K562 (cell line): Measurements from ENCODE around the gene KLK13. TPM values are rescaled to one million over a fixed set of nuclear protein-coding genes. Genes with fewer than 3 reads are reported as not detected.

Source experiments
- ATAC-seq: fragments of 200-7000 bp; cut with Tn5 transposase; 3 replicates; pipeline ENCODE4 v1.9.1; 2020; ENCODE audit warnings: moderate library complexity
- BruUV-seq: library from RNA; stranded (reverse); fragments of 400-500 nt; replicated peaks from 2 replicates; lab custom pipeline; 2021; lab: Mats Ljungman, UMichigan
- CTCF ChIA-PET: fragments of 300-600 bp; formaldehyde crosslinking; extraction: SDS; loops from one replicate; lab custom pipeline; 2021; ENCODE audit warnings: low intra/inter-chr PET ratio; lab: Yijun Ruan, JAX
- POLR2A ChIA-PET: fragments of 300-600, 350-650 bp; sonication (Branson Sonifier 250); formaldehyde crosslinking; extraction: SDS; loops from one replicate; lab custom pipeline; 2021; ENCODE audit warnings: antibody characterized with exemption, inconsistent platforms; lab: Yijun Ruan, JAX
- DNase-seq, 4 experiments: peaks; one replicate each; pipeline versions ENCODE4 v3.0.0 to v3.0.0-alpha.2; 2011 to 2018; ENCODE audit warnings: low spot score in 3 of 4, mixed read lengths in 3 of 4; ENCODE audit errors: extremely low read depth in 1 of 4
- FAIRE-seq: peaks from 2 replicates; lab custom pipeline; 2011; peaks lifted over from hg19 to GRCh38; lab: Jason Lieb, UNC
- H2AFZ ChIP-seq: 2 replicates; pipeline ENCODE4 v1.6.0; 2011; ENCODE audit warnings: low read depth, low read length, control low read depth, inconsistent platforms
- H3K27ac ChIP-seq: fragments of 200-600 bp; 3 replicates; pipeline ENCODE4 v1.8.0; 2011; ENCODE audit warnings: low read depth, mild to moderate bottlenecking, control low read depth, inconsistent platforms, low read length, moderate library complexity, mixed read lengths; ENCODE audit errors: extremely low read depth
- H3K27me3 ChIP-seq, 2 experiments: fragments of 300-600 bp in 1 of 2; 2 replicates in 1 of 2; 3 replicates in 1 of 2; pipeline versions ENCODE4 v1.6.0 to v1.8.0; 2011; ENCODE audit warnings: inconsistent platforms in 2 of 2, low read length in 2 of 2, mild to moderate bottlenecking in 1 of 2, mixed read lengths in 1 of 2, moderate library complexity in 1 of 2; ENCODE audit not compliant: control insufficient read depth in 2 of 2, insufficient read depth in 2 of 2
- H3K36me3 ChIP-seq: fragments of 300-600 bp; 3 replicates; pipeline ENCODE4 v1.8.0; 2011; ENCODE audit warnings: mild to moderate bottlenecking, low read length, inconsistent platforms; ENCODE audit not compliant: control insufficient read depth, insufficient read depth
- H3K4me1 ChIP-seq, 2 experiments: fragments of 200-600 bp in 1 of 2; replicated peaks in 1 of 2; 2 replicates in 1 of 2; 3 replicates in 1 of 2; pipeline versions ENCODE4 v1.5.1 to v1.8.0; 2011; ENCODE audit warnings: inconsistent platforms in 2 of 2, low read length in 2 of 2, mild to moderate bottlenecking in 1 of 2, mixed read lengths in 1 of 2, moderate library complexity in 1 of 2; ENCODE audit not compliant: control insufficient read depth in 2 of 2, insufficient read depth in 2 of 2
- H3K4me2 ChIP-seq: 2 replicates; pipeline ENCODE4 v1.6.1; 2011; ENCODE audit warnings: low read length, control low read depth, inconsistent platforms, mixed read lengths; ENCODE audit not compliant: insufficient read depth
- H3K4me3 ChIP-seq: fragments of 200-600 bp; sonication (generic), shearing (Covaris generic); 2 replicates; pipeline ENCODE4 v1.5.1; 2016; ENCODE audit warnings: control low read depth, inconsistent platforms
- H3K79me2 ChIP-seq: fragments of 200-600 bp; 3 replicates; pipeline ENCODE4 v1.8.0; 2011; ENCODE audit warnings: low read length, inconsistent platforms; ENCODE audit not compliant: control insufficient read depth, insufficient read depth
- H3K9ac ChIP-seq, 2 experiments: 2 replicates each; pipeline versions ENCODE4 v1.6.0 to v1.6.1; 2011; ENCODE audit warnings: low read depth in 2 of 2, low read length in 2 of 2, control low read depth in 1 of 2, inconsistent platforms in 1 of 2, mild to moderate bottlenecking in 1 of 2, mixed read lengths in 1 of 2; ENCODE audit not compliant: insufficient read depth in 1 of 2
- H3K9me1 ChIP-seq: one replicate; pipeline ENCODE4 v1.6.0; 2011; ENCODE audit warnings: inconsistent platforms, mild to moderate bottlenecking, low read length, moderate library complexity; ENCODE audit not compliant: control insufficient read depth, insufficient read depth
- H3K9me3 ChIP-seq: replicated peaks from 2 replicates; pipeline ENCODE4 v1.5.1; 2011; ENCODE audit warnings: low read depth, low read length, inconsistent platforms; ENCODE audit not compliant: control insufficient read depth, insufficient read depth
- H4K20me1 ChIP-seq: replicated peaks from 2 replicates; pipeline ENCODE4 v1.6.1; 2011; ENCODE audit warnings: low read length, inconsistent platforms, mixed read lengths; ENCODE audit not compliant: control insufficient read depth, insufficient read depth
- RERE ChIP-seq: sonication (generic); formaldehyde crosslinking; IDR thresholded peaks from 2 replicates; pipeline ENCODE4 v1.8.0; 2023; ENCODE audit warnings: missing genetic modification reagents, mild to moderate bottlenecking, borderline replicate concordance
- RNF219 ChIP-seq: fragments of 250-450 bp; sonication (Bioruptor Pico); IDR thresholded peaks from 2 replicates; pipeline ENCODE4 v1.5.0; 2022; ENCODE audit warnings: mild to moderate bottlenecking
- YY1 ChIP-seq, 3 experiments: IDR thresholded peaks; 2 replicates each; pipeline ENCODE4 v1.6.1; 2011; ENCODE audit warnings: low read length in 2 of 3, mild to moderate bottlenecking in 2 of 3, moderate library complexity in 2 of 3, borderline replicate concordance in 1 of 3, control low read depth in 1 of 3, low read depth in 1 of 3; ENCODE audit not compliant: insufficient read depth in 3 of 3, insufficient replicate concordance in 2 of 3, control insufficient read depth in 1 of 3, insufficient read length in 1 of 3; ENCODE audit errors: extremely low read depth in 1 of 3
- ZNF717 ChIP-seq: fragments of 250-450 bp; sonication (Bioruptor Pico); IDR thresholded peaks from 2 replicates; pipeline ENCODE4 v1.5.0; 2021
- ZNF766 ChIP-seq: fragments of 200-800 bp; sonication (Bioruptor generic); conservative IDR thresholded peaks from 2 replicates; pipeline ENCODE4 v1.6.1; 2016; ENCODE audit warnings: missing genetic modification characterization, missing compliant biosample characterization
- WGBS: fragments of 100-300 bp; shearing (Covaris generic); methylation state at CpG from one replicate; pipeline ENCODE4 v1.1.6; 2016; ENCODE audit warnings: low coverage, mixed read lengths; ENCODE audit not compliant: insufficient coverage; ENCODE audit errors: missing lambda C conversion rate; 5-methylcytosine and 5-hydroxymethylcytosine counted together
- in situ Hi-C: fragments of 300-500 bp; cut with MboI; formaldehyde crosslinking; loops from 4 replicates; pipeline ENCODE4 v1.15.0; 2018; ENCODE audit warnings: inconsistent platforms, mixed read lengths
- intact Hi-C: fragments of 100-400 bp; cut with micrococcal nuclease; formaldehyde crosslinking; loops from 2 replicates; pipeline ENCODE4 v1.14.2; 2022
- polyA plus RNA-seq, 8 experiments: library from polyadenylated mRNA; depleted of rRNA in 4 of 8; stranded (reverse) in 5 of 8; unstranded in 3 of 8; fragments of >200 nt; fragmentation: Nextera tagmentation in 2 of 8; fragmentation: Illumina TruSeq in 1 of 8; extraction: Ambion mirVana in 2 of 8; extraction: Trizol in 1 of 8; gene quantifications; 2 replicates each; pipeline versions ENCODE4 v1.2.1 to v1.2.3, GENCODE V29; 2011 to 2014; ENCODE audit warnings: inconsistent platforms in 1 of 8, missing spikeins in 1 of 8
- total RNA-seq, 7 experiments: library from RNA; depleted of rRNA in 6 of 7; stranded (reverse); fragments of >200 nt in 6 of 7; fragmentation: Illumina TruSeq in 2 of 7; extraction: Trizol in 2 of 7; gene quantifications; 2 replicates each; pipeline versions ENCODE4 v1.2.1 to v1.2.3, GENCODE V29; 2011 to 2021; ENCODE audit warnings: low replicate concordance in 1 of 7
- TF ChIP-seq, protein P1 (sequence below), 2 experiments: fragments of 450-650 bp; IDR thresholded peaks; 2 replicates each; pipeline ENCODE4 v1.6.1; 2018; ENCODE audit warnings: mild to moderate bottlenecking in 2 of 2, low read depth in 1 of 2; ENCODE audit not compliant: partially characterized antibody in 2 of 2
- TF ChIP-seq, protein P2 (sequence below): fragments of 450-650 bp; formaldehyde crosslinking; IDR thresholded peaks from 2 replicates; pipeline ENCODE4 v1.4.0; 2022; ENCODE audit warnings: mild to moderate bottlenecking, moderate library complexity

The KLK13 gene
- total and polyA plus RNA-seq, 9 of the 15 experiments (the other 6 are each of a cell fraction or from before 2014, with no cell fraction given) = 0.72 to 9.0 (median 2.3) TPM

DNA sequence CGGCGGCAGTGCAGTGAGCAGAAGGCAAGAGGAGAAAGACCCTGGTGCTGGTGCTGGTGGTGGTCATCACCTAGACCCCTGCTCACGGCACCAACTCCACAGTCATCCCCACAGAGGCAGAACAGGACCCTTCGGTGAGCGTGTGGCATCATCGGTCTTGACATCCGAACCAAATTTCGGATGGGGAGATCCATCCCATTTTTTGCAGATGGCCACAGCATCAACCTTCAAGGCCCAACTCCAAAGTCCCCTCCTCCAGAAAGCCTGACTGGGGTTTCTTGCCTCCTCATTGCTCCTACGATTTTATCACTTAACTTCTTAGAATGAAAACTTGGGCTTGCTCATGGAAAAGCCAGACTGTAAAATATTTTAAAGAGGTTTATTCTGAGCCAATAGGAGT is 21.4 kb downstream of the KLK13 start:
- Histone ChIP-seq H4K20me1 (no peaks in the 10 kb centered on the region), H3K9ac (no peak overlapping the region), H3K27ac (no peak overlapping the region), H3K9me3 (no peaks in the 10 kb centered on the region), H2AFZ (no peak overlapping the region), H3K79me2 (no peaks in the 10 kb centered on the region), H3K27me3 (peaks cover 15 to 17% of the 10 kb centered on the region in 2 experiments; a peak in 3 of 5 replicates), H3K4me1 (no peaks in the 10 kb centered on the region), H3K36me3 (no peaks in the 10 kb centered on the region), H3K4me3 (no peak overlapping the region), H3K4me2 (no peak overlapping the region), H3K9me1 (no peaks in the 10 kb centered on the region)
- ChIA-PET POLR2A (interaction anchor here (1.1 to 1.5 kb wide), 2 partner anchors 9 kb away, joined by 3 to 5 read pairs; partner anchors contain the start of gene KLK12), CTCF (no interaction called here)
- DNase-seq = no peak
- WGBS = 3% methylated on average over 9 of the region's 9 CpGs
- in situ Hi-C loops (no loop called here), intact Hi-C loops (no loop called here)
- no TSS peak for BruUV-seq
- no peak for FAIRE-seq
- no peak for ATAC-seq
- no peak for TF ChIP-seq ZNF717 (CRISPR knock-in tag)
- TF ChIP-seq RERE (CRISPR knock-in tag) = no peak
- TF ChIP-seq, protein P1, sequence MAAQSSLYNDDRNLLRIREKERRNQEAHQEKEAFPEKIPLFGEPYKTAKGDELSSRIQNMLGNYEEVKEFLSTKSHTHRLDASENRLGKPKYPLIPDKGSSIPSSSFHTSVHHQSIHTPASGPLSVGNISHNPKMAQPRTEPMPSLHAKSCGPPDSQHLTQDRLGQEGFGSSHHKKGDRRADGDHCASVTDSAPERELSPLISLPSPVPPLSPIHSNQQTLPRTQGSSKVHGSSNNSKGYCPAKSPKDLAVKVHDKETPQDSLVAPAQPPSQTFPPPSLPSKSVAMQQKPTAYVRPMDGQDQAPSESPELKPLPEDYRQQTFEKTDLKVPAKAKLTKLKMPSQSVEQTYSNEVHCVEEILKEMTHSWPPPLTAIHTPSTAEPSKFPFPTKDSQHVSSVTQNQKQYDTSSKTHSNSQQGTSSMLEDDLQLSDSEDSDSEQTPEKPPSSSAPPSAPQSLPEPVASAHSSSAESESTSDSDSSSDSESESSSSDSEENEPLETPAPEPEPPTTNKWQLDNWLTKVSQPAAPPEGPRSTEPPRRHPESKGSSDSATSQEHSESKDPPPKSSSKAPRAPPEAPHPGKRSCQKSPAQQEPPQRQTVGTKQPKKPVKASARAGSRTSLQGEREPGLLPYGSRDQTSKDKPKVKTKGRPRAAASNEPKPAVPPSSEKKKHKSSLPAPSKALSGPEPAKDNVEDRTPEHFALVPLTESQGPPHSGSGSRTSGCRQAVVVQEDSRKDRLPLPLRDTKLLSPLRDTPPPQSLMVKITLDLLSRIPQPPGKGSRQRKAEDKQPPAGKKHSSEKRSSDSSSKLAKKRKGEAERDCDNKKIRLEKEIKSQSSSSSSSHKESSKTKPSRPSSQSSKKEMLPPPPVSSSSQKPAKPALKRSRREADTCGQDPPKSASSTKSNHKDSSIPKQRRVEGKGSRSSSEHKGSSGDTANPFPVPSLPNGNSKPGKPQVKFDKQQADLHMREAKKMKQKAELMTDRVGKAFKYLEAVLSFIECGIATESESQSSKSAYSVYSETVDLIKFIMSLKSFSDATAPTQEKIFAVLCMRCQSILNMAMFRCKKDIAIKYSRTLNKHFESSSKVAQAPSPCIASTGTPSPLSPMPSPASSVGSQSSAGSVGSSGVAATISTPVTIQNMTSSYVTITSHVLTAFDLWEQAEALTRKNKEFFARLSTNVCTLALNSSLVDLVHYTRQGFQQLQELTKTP (IDR thresholded peaks at IDR 0.05; ENCODE audit: low read depth in 1 of 2, partially characterized antibody in 2 of 2) = no peak
- TF ChIP-seq RNF219 (CRISPR knock-in tag) = no peak
- 0 out of 2 replicates have a peak, but pooled peaks have one; percentile 39 for TF ChIP-seq ZNF766 (CRISPR knock-in tag)
- no peak for TF ChIP-seq YY1 (IDR thresholded peaks at IDR 0.05; ENCODE audit: borderline replicate concordance in 1 of 3, control insufficient read depth in 1 of 3, extremely low read depth in 1 of 3, insufficient read depth in 3 of 3, insufficient read length in 1 of 3, insufficient replicate concordance in 2 of 3, low read depth in 1 of 3, low read length in 2 of 3)
- TF ChIP-seq, protein P2, sequence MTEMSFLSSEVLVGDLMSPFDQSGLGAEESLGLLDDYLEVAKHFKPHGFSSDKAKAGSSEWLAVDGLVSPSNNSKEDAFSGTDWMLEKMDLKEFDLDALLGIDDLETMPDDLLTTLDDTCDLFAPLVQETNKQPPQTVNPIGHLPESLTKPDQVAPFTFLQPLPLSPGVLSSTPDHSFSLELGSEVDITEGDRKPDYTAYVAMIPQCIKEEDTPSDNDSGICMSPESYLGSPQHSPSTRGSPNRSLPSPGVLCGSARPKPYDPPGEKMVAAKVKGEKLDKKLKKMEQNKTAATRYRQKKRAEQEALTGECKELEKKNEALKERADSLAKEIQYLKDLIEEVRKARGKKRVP = no peak
